K562 (cell line): Measurements from ENCODE around the gene PDE6B. TPM values are rescaled to one million over a fixed set of nuclear protein-coding genes. Genes with fewer than 3 reads are reported as not detected.

Experiments used
- ATAC-seq: fragments of 200-7000 bp; cut with Tn5 transposase; 3 replicates; pipeline ENCODE4 v1.9.1; 2020; ENCODE audit warnings: moderate library complexity
- BruUV-seq: library from RNA; stranded (reverse); fragments of 400-500 nt; replicated peaks from 2 replicates; lab custom pipeline; 2021; lab: Mats Ljungman, UMichigan
- CTCF ChIA-PET: fragments of 300-600 bp; formaldehyde crosslinking; extraction: SDS; loops from one replicate; lab custom pipeline; 2021; ENCODE audit warnings: low intra/inter-chr PET ratio; lab: Yijun Ruan, JAX
- POLR2A ChIA-PET: fragments of 300-600, 350-650 bp; sonication (Branson Sonifier 250); formaldehyde crosslinking; extraction: SDS; loops from one replicate; lab custom pipeline; 2021; ENCODE audit warnings: antibody characterized with exemption, inconsistent platforms; lab: Yijun Ruan, JAX
- DNase-seq, 4 experiments: peaks; one replicate each; pipeline versions ENCODE4 v3.0.0 to v3.0.0-alpha.2; 2011 to 2018; ENCODE audit warnings: low spot score in 3 of 4, mixed read lengths in 3 of 4; ENCODE audit errors: extremely low read depth in 1 of 4
- FAIRE-seq: peaks from 2 replicates; lab custom pipeline; 2011; peaks lifted over from hg19 to GRCh38; lab: Jason Lieb, UNC
- H2AFZ ChIP-seq: 2 replicates; pipeline ENCODE4 v1.6.0; 2011; ENCODE audit warnings: low read depth, low read length, control low read depth, inconsistent platforms
- H3K27ac ChIP-seq: fragments of 200-600 bp; 3 replicates; pipeline ENCODE4 v1.8.0; 2011; ENCODE audit warnings: low read depth, mild to moderate bottlenecking, control low read depth, inconsistent platforms, low read length, moderate library complexity, mixed read lengths; ENCODE audit errors: extremely low read depth
- H3K27me3 ChIP-seq, 2 experiments: fragments of 300-600 bp in 1 of 2; 2 replicates in 1 of 2; 3 replicates in 1 of 2; pipeline versions ENCODE4 v1.6.0 to v1.8.0; 2011; ENCODE audit warnings: inconsistent platforms in 2 of 2, low read length in 2 of 2, mild to moderate bottlenecking in 1 of 2, mixed read lengths in 1 of 2, moderate library complexity in 1 of 2; ENCODE audit not compliant: control insufficient read depth in 2 of 2, insufficient read depth in 2 of 2
- H3K36me3 ChIP-seq: fragments of 300-600 bp; 3 replicates; pipeline ENCODE4 v1.8.0; 2011; ENCODE audit warnings: mild to moderate bottlenecking, low read length, inconsistent platforms; ENCODE audit not compliant: control insufficient read depth, insufficient read depth
- H3K4me1 ChIP-seq, 2 experiments: fragments of 200-600 bp in 1 of 2; replicated peaks in 1 of 2; 2 replicates in 1 of 2; 3 replicates in 1 of 2; pipeline versions ENCODE4 v1.5.1 to v1.8.0; 2011; ENCODE audit warnings: inconsistent platforms in 2 of 2, low read length in 2 of 2, mild to moderate bottlenecking in 1 of 2, mixed read lengths in 1 of 2, moderate library complexity in 1 of 2; ENCODE audit not compliant: control insufficient read depth in 2 of 2, insufficient read depth in 2 of 2
- H3K4me2 ChIP-seq: 2 replicates; pipeline ENCODE4 v1.6.1; 2011; ENCODE audit warnings: low read length, control low read depth, inconsistent platforms, mixed read lengths; ENCODE audit not compliant: insufficient read depth
- H3K4me3 ChIP-seq: fragments of 200-600 bp; sonication (generic), shearing (Covaris generic); 2 replicates; pipeline ENCODE4 v1.5.1; 2016; ENCODE audit warnings: control low read depth, inconsistent platforms
- H3K79me2 ChIP-seq: fragments of 200-600 bp; 3 replicates; pipeline ENCODE4 v1.8.0; 2011; ENCODE audit warnings: low read length, inconsistent platforms; ENCODE audit not compliant: control insufficient read depth, insufficient read depth
- H3K9ac ChIP-seq, 2 experiments: 2 replicates each; pipeline versions ENCODE4 v1.6.0 to v1.6.1; 2011; ENCODE audit warnings: low read depth in 2 of 2, low read length in 2 of 2, control low read depth in 1 of 2, inconsistent platforms in 1 of 2, mild to moderate bottlenecking in 1 of 2, mixed read lengths in 1 of 2; ENCODE audit not compliant: insufficient read depth in 1 of 2
- H3K9me1 ChIP-seq: one replicate; pipeline ENCODE4 v1.6.0; 2011; ENCODE audit warnings: inconsistent platforms, mild to moderate bottlenecking, low read length, moderate library complexity; ENCODE audit not compliant: control insufficient read depth, insufficient read depth
- H3K9me3 ChIP-seq: replicated peaks from 2 replicates; pipeline ENCODE4 v1.5.1; 2011; ENCODE audit warnings: low read depth, low read length, inconsistent platforms; ENCODE audit not compliant: control insufficient read depth, insufficient read depth
- H4K20me1 ChIP-seq: replicated peaks from 2 replicates; pipeline ENCODE4 v1.6.1; 2011; ENCODE audit warnings: low read length, inconsistent platforms, mixed read lengths; ENCODE audit not compliant: control insufficient read depth, insufficient read depth
- ARID2 ChIP-seq: fragments of 450-650 bp; IDR thresholded peaks from 2 replicates; pipeline ENCODE4 v1.6.1; 2017; ENCODE audit warnings: antibody characterized with exemption, mild to moderate bottlenecking
- CEBPB ChIP-seq: fragments of 450-650 bp; IDR thresholded peaks from 2 replicates; pipeline ENCODE4 v1.6.1; 2016; ENCODE audit warnings: missing genetic modification characterization, missing compliant biosample characterization
- CREB3 ChIP-seq: fragments of 450-650 bp; conservative IDR thresholded peaks from 2 replicates; pipeline ENCODE4 v1.6.1; 2016; ENCODE audit warnings: missing genetic modification characterization, low read depth, mild to moderate bottlenecking, missing compliant biosample characterization, moderate library complexity
- CSDE1 ChIP-seq, 2 experiments: fragments of 450-650 bp; IDR thresholded peaks; 2 replicates each; pipeline ENCODE4 v1.6.1; 2016; ENCODE audit warnings: mild to moderate bottlenecking in 1 of 2
- FUS ChIP-seq: fragments of 200-400 bp; formaldehyde crosslinking; optimal IDR thresholded peaks from 2 replicates; pipeline ENCODE3; 2017; ENCODE audit warnings: low read depth, low read length
- HDGF ChIP-seq: fragments of 450-650 bp; IDR thresholded peaks from 2 replicates; pipeline ENCODE4 v1.6.1; 2016
- HNRNPLL ChIP-seq: fragments of 200-400 bp; formaldehyde crosslinking; IDR thresholded peaks from 2 replicates; pipeline ENCODE4 v1.6.1; 2017; ENCODE audit warnings: low read length, low read depth, mild to moderate bottlenecking; ENCODE audit not compliant: poor library complexity, severe bottlenecking
- KDM2B ChIP-seq: fragments of 250-450 bp; sonication (Bioruptor Pico); IDR thresholded peaks from 2 replicates; pipeline ENCODE4 v1.8.0; 2021; ENCODE audit warnings: mild to moderate bottlenecking, moderate library complexity
- LEF1 ChIP-seq: fragments of 450-650 bp; IDR thresholded peaks from 2 replicates; pipeline ENCODE4 v1.6.1; 2016; ENCODE audit warnings: mild to moderate bottlenecking
- NCOR1 ChIP-seq: fragments of 450-650 bp; IDR thresholded peaks from 2 replicates; pipeline ENCODE4 v1.6.1; 2016; ENCODE audit warnings: mild to moderate bottlenecking, moderate library complexity
- NR1H2 ChIP-seq: sonication (generic); formaldehyde crosslinking; IDR thresholded peaks from 2 replicates; pipeline ENCODE4 v1.4.0; 2020; ENCODE audit warnings: mild to moderate bottlenecking, missing genetic modification reagents
- PTBP1 ChIP-seq: fragments of 200-400 bp; formaldehyde crosslinking; IDR thresholded peaks from 2 replicates; pipeline ENCODE4 v1.6.1; 2017; ENCODE audit warnings: low read depth, low read length
- PTTG1 ChIP-seq: fragments of 450-650 bp; IDR thresholded peaks from 2 replicates; pipeline ENCODE4 v1.6.1; 2016; ENCODE audit warnings: low read depth, mild to moderate bottlenecking, missing genetic modification characterization, missing compliant biosample characterization
- SREBF2 ChIP-seq: sonication (generic); formaldehyde crosslinking; IDR thresholded peaks from 2 replicates; pipeline ENCODE4 v1.4.0; 2020; ENCODE audit warnings: mild to moderate bottlenecking, missing genetic modification reagents
- TFE3 ChIP-seq: fragments of 450-650 bp; formaldehyde crosslinking; IDR thresholded peaks from 2 replicates; pipeline ENCODE4 v1.4.0; 2020; ENCODE audit warnings: mild to moderate bottlenecking, mixed read lengths
- XRCC3 ChIP-seq: fragments of 450-650 bp; IDR thresholded peaks from 2 replicates; pipeline ENCODE4 v1.6.1; 2017; ENCODE audit warnings: mild to moderate bottlenecking, moderate library complexity
- XRCC5 ChIP-seq: fragments of 200-400 bp; formaldehyde crosslinking; IDR thresholded peaks from 2 replicates; pipeline ENCODE4 v1.6.1; 2017; ENCODE audit warnings: low read depth, mild to moderate bottlenecking, low read length
- ZC3H11A ChIP-seq: IDR thresholded peaks from 2 replicates; pipeline ENCODE4 v1.6.1; 2012; ENCODE audit warnings: low read depth, low read length, improper control_type of control experiment
- ZNF175 ChIP-seq: fragments of 200-800 bp; sonication (Bioruptor generic); IDR thresholded peaks from 2 replicates; pipeline ENCODE4 v1.6.1; 2016; ENCODE audit warnings: low read depth, mild to moderate bottlenecking, missing genetic modification characterization, missing compliant biosample characterization
- ZNF444 ChIP-seq: fragments of 250-450 bp; sonication (Bioruptor Pico); IDR thresholded peaks from 2 replicates; pipeline ENCODE4 v1.4.0; 2020; ENCODE audit warnings: mild to moderate bottlenecking, moderate library complexity
- WGBS: fragments of 100-300 bp; shearing (Covaris generic); methylation state at CpG from one replicate; pipeline ENCODE4 v1.1.6; 2016; ENCODE audit warnings: low coverage, mixed read lengths; ENCODE audit not compliant: insufficient coverage; ENCODE audit errors: missing lambda C conversion rate; 5-methylcytosine and 5-hydroxymethylcytosine counted together
- in situ Hi-C: fragments of 300-500 bp; cut with MboI; formaldehyde crosslinking; loops from 4 replicates; pipeline ENCODE4 v1.15.0; 2018; ENCODE audit warnings: inconsistent platforms, mixed read lengths
- intact Hi-C: fragments of 100-400 bp; cut with micrococcal nuclease; formaldehyde crosslinking; loops from 2 replicates; pipeline ENCODE4 v1.14.2; 2022
- polyA plus RNA-seq, 8 experiments: library from polyadenylated mRNA; depleted of rRNA in 4 of 8; stranded (reverse) in 5 of 8; unstranded in 3 of 8; fragments of >200 nt; fragmentation: Nextera tagmentation in 2 of 8; fragmentation: Illumina TruSeq in 1 of 8; extraction: Ambion mirVana in 2 of 8; extraction: Trizol in 1 of 8; gene quantifications; 2 replicates each; pipeline versions ENCODE4 v1.2.1 to v1.2.3, GENCODE V29; 2011 to 2014; ENCODE audit warnings: inconsistent platforms in 1 of 8, missing spikeins in 1 of 8
- total RNA-seq, 7 experiments: library from RNA; depleted of rRNA in 6 of 7; stranded (reverse); fragments of >200 nt in 6 of 7; fragmentation: Illumina TruSeq in 2 of 7; extraction: Trizol in 2 of 7; gene quantifications; 2 replicates each; pipeline versions ENCODE4 v1.2.1 to v1.2.3, GENCODE V29; 2011 to 2021; ENCODE audit warnings: low replicate concordance in 1 of 7

The PDE6B gene
- total and polyA plus RNA-seq, 9 of the 15 experiments (the other 6 are each of a cell fraction or from before 2014, with no cell fraction given), result 0.04 TPM; not detected in 8

GRCh38 chr4:630656-631055 is 5.3 kb downstream of the PDE6B start:
- FAIRE-seq (no peak), ATAC-seq (no peak), DNase-seq (no peak)
- TF ChIP-seq CSDE1 (IDR thresholded peaks at IDR 0.05) (no peak), LEF1 (no peak), ARID2 (no peak), HNRNPLL (no peak), ZC3H11A (no peak), SREBF2 (CRISPR knock-in tag) (no peak), PTTG1 (tag) (no peak), TFE3 (CRISPR knock-in tag) (no peak), NR1H2 (CRISPR knock-in tag) (no peak), HDGF (no peak), ZNF175 (no peak), PTBP1 (no peak), CREB3 (tag) (no peak), XRCC5 (no peak), KDM2B (no peak), ZNF444 (CRISPR knock-in tag) (no peak), XRCC3 (no peak), FUS (no peak), CEBPB (tag) (no peak), NCOR1 (no peak)
- Histone ChIP-seq H2AFZ (no peak overlapping the region), H3K4me1 (peaks cover 0 to 30% of the 10 kb centered on the region in 2 experiments; a peak in 2 of 5 replicates), H3K79me2 (no peaks in the 10 kb centered on the region), H3K27ac (no peak overlapping the region), H4K20me1 (no peaks in the 10 kb centered on the region), H3K27me3 (peaks cover 24 to 68% of the 10 kb centered on the region in 2 experiments; a peak in 4 of 5 replicates), H3K4me3 (no peak overlapping the region), H3K9me3 (no peaks in the 10 kb centered on the region; the same call in 1 of the 2 replicates), H3K4me2 (no peak overlapping the region), H3K36me3 (no peaks in the 10 kb centered on the region), H3K9me1 (no peaks in the 10 kb centered on the region), H3K9ac (no peak overlapping the region)
- WGBS, result 3% methylated on average over 9 of the region's 9 CpGs
- no TSS peak for BruUV-seq
- intact Hi-C loops (no loop called here), in situ Hi-C loops (no loop called here)
- ChIA-PET CTCF (no interaction called here), POLR2A (interaction anchor here (0.6 to 1.0 kb wide), 2 partner anchors 16 to 178 kb away, joined by 3 read pairs; no protein-coding TSS in a partner anchor)
